HepG2 (cell line): ENCODE measurements around the gene TAF1C. TPM values are rescaled to one million over a fixed set of nuclear protein-coding genes. Genes with fewer than 3 reads are reported as not detected.

ENCODE experiments used
- ATAC-seq: fragments of 200-7000 bp; cut with Tn5 transposase; 3 replicates; pipeline ENCODE4 v1.9.1; 2020; ENCODE audit warnings: mild to moderate bottlenecking, moderate library complexity
- BruUV-seq: library from RNA; stranded (reverse); fragments of 400-500 nt; replicated peaks from 2 replicates; lab custom pipeline; 2021; lab: Mats Ljungman, UMichigan
- CTCF ChIA-PET: fragments of 300-600 bp; formaldehyde crosslinking; extraction: SDS; loops from one replicate; lab custom pipeline; 2021; ENCODE audit warnings: low total read pairs, inconsistent platforms, low intra/inter-chr PET ratio; lab: Yijun Ruan, JAX
- POLR2A ChIA-PET: fragments of 350-600 bp; sonication (Branson Sonifier 250); formaldehyde crosslinking; loops from one replicate; lab custom pipeline; 2020; ENCODE audit warnings: antibody characterized with exemption, inconsistent platforms; lab: Yijun Ruan, JAX
- DNase-seq: peaks from one replicate; pipeline ENCODE4 v3.0.0-alpha.2; 2015; ENCODE audit warnings: low spot score
- FAIRE-seq: peaks from 3 replicates; lab custom pipeline; 2011; peaks lifted over from hg19 to GRCh38; lab: Jason Lieb, UNC
- H2AFZ ChIP-seq: one replicate; pipeline ENCODE4 v1.6.1; 2011; ENCODE audit warnings: low read length, inconsistent platforms
- H3K27ac ChIP-seq: fragments of 300-600 bp; 3 replicates; pipeline ENCODE4 v1.8.0; 2011; ENCODE audit warnings: mixed run types, mild to moderate bottlenecking, mixed read lengths, low read length, inconsistent platforms; ENCODE audit not compliant: insufficient read depth; ENCODE audit errors: extremely low read length
- H3K27me3 ChIP-seq, 2 experiments: fragments of 200-600 bp in 1 of 2; 2 replicates in 1 of 2; 3 replicates in 1 of 2; pipeline versions ENCODE4 v1.6.0 to v1.8.0; 2011; ENCODE audit warnings: low read length in 2 of 2, mild to moderate bottlenecking in 2 of 2, moderate library complexity in 2 of 2, inconsistent platforms in 1 of 2; ENCODE audit not compliant: insufficient read depth in 2 of 2, control insufficient read depth in 1 of 2
- H3K36me3 ChIP-seq, 2 experiments: fragments of 200-600 bp in 1 of 2; replicated peaks in 1 of 2; 2 replicates in 1 of 2; 3 replicates in 1 of 2; pipeline versions ENCODE4 v1.5.1 to v1.8.0; 2011; ENCODE audit warnings: low read length in 2 of 2, inconsistent platforms in 1 of 2; ENCODE audit not compliant: insufficient read depth in 2 of 2, control insufficient read depth in 1 of 2
- H3K4me1 ChIP-seq: 2 replicates; pipeline ENCODE4 v1.5.1; 2012; ENCODE audit warnings: low read length, inconsistent platforms; ENCODE audit not compliant: insufficient read depth
- H3K4me2 ChIP-seq: 2 replicates; pipeline ENCODE4 v1.6.0; 2011; ENCODE audit warnings: low read depth, low read length, inconsistent platforms
- H3K4me3 ChIP-seq, 3 experiments: fragments of 200-600 bp in 1 of 3; sonication (generic), shearing (Covaris generic) in 1 of 3; replicated peaks in 1 of 3; 2 replicates each; pipeline ENCODE4 v1.5.1; 2011 to 2016; ENCODE audit warnings: low read length in 3 of 3, inconsistent platforms in 2 of 3, low read depth in 2 of 3, mild to moderate bottlenecking in 2 of 3, control low read depth in 1 of 3, mixed read lengths in 1 of 3; ENCODE audit not compliant: insufficient read depth in 1 of 3
- H3K79me2 ChIP-seq: one replicate; pipeline ENCODE4 v1.6.1; 2011; ENCODE audit warnings: low read length, inconsistent platforms; ENCODE audit not compliant: insufficient read depth
- H3K9ac ChIP-seq: 2 replicates; pipeline ENCODE4 v1.6.0; 2011; ENCODE audit warnings: mild to moderate bottlenecking, low read depth, low read length, inconsistent platforms; ENCODE audit not compliant: insufficient read depth
- H3K9me3 ChIP-seq: 2 replicates; pipeline ENCODE4 v1.5.1; 2012; ENCODE audit warnings: mild to moderate bottlenecking, low read length
- H4K20me1 ChIP-seq: 2 replicates; pipeline ENCODE4 v1.6.0; 2011; ENCODE audit warnings: inconsistent platforms, mild to moderate bottlenecking, low read length, moderate library complexity; ENCODE audit not compliant: insufficient read depth
- ATM ChIP-seq: fragments of 450-650 bp; IDR thresholded peaks from 2 replicates; pipeline ENCODE4 v1.7.1; 2017; ENCODE audit warnings: mild to moderate bottlenecking, borderline replicate concordance
- CHD4 ChIP-seq: fragments of 200-600 bp; sonication (generic); IDR thresholded peaks from 2 replicates; pipeline ENCODE4 v1.7.0; 2017; ENCODE audit warnings: mild to moderate bottlenecking, low read length, borderline replicate concordance
- EEA1 ChIP-seq: sonication (generic); formaldehyde crosslinking; IDR thresholded peaks from 2 replicates; pipeline ENCODE4 v1.5.1; 2020; ENCODE audit warnings: mild to moderate bottlenecking, missing genetic modification reagents, borderline replicate concordance
- GABPB1 ChIP-seq: IDR thresholded peaks from 2 replicates; pipeline ENCODE4 v1.6.1; 2016; ENCODE audit warnings: mild to moderate bottlenecking, missing genetic modification reagents, moderate library complexity, missing compliant biosample characterization
- HNRNPK ChIP-seq: fragments of 200-400 bp; formaldehyde crosslinking; IDR thresholded peaks from 2 replicates; pipeline ENCODE4 v1.6.1; 2018; ENCODE audit warnings: low read length, low read depth, moderate library complexity, mild to moderate bottlenecking; ENCODE audit not compliant: poor library complexity, severe bottlenecking
- MATR3 ChIP-seq: sonication (generic); formaldehyde crosslinking; IDR thresholded peaks from 2 replicates; pipeline ENCODE4 v1.4.0; 2020; ENCODE audit warnings: missing genetic modification reagents
- MYPOP ChIP-seq: sonication (generic); formaldehyde crosslinking; IDR thresholded peaks from 2 replicates; pipeline ENCODE4 v1.8.1; 2023; ENCODE audit warnings: mild to moderate bottlenecking, moderate library complexity, missing genetic modification reagents
- NFE2L1 ChIP-seq: sonication (generic); formaldehyde crosslinking; IDR thresholded peaks from 2 replicates; pipeline ENCODE4 v1.4.0; 2020; ENCODE audit warnings: missing genetic modification reagents, mild to moderate bottlenecking, borderline replicate concordance
- PAXIP1 ChIP-seq: sonication (generic); formaldehyde crosslinking; conservative IDR thresholded peaks from 2 replicates; pipeline ENCODE4 v1.4.0; 2020; ENCODE audit warnings: mild to moderate bottlenecking, missing genetic modification reagents, moderate library complexity
- POGZ ChIP-seq: sonication (generic); formaldehyde crosslinking; IDR thresholded peaks from 2 replicates; pipeline ENCODE4 v1.4.0; 2020; ENCODE audit warnings: mild to moderate bottlenecking, missing genetic modification reagents
- SKIL ChIP-seq: sonication (generic); formaldehyde crosslinking; IDR thresholded peaks from 2 replicates; pipeline ENCODE4 v1.8.0; 2022; ENCODE audit warnings: missing genetic modification reagents, mild to moderate bottlenecking, moderate library complexity, borderline replicate concordance
- SNAI1 ChIP-seq: sonication (generic); formaldehyde crosslinking; IDR thresholded peaks from 2 replicates; pipeline ENCODE4 v1.5.0; 2020; ENCODE audit warnings: mild to moderate bottlenecking, missing genetic modification reagents, borderline replicate concordance
- SP140L ChIP-seq: sonication (generic); formaldehyde crosslinking; IDR thresholded peaks from 2 replicates; pipeline ENCODE4 v1.4.0; 2020; ENCODE audit warnings: missing genetic modification reagents, borderline replicate concordance
- ZFP36L2 ChIP-seq: sonication (generic); formaldehyde crosslinking; IDR thresholded peaks from 2 replicates; pipeline ENCODE4 v1.4.0; 2020; ENCODE audit warnings: missing genetic modification reagents
- ZNF232 ChIP-seq: sonication (generic); formaldehyde crosslinking; IDR thresholded peaks from 2 replicates; pipeline ENCODE4 v1.4.0; 2020; ENCODE audit warnings: missing genetic modification reagents, borderline replicate concordance
- ZNF333 ChIP-seq: sonication (generic); formaldehyde crosslinking; IDR thresholded peaks from 2 replicates; pipeline ENCODE4 v1.4.0; 2020; ENCODE audit warnings: mild to moderate bottlenecking, missing genetic modification reagents, borderline replicate concordance
- WGBS: methylation state at CpG from one replicate; pipeline ENCODE4 v1.1.6; 2017; ENCODE audit warnings: low lambda C conversion rate; 5-methylcytosine and 5-hydroxymethylcytosine counted together
- in situ Hi-C: cut with HindIII; loops from 2 replicates; pipeline ENCODE4 v1.10.0; 2017; ENCODE audit warnings: low pct_unique_long_range_greater_than_20kb; ENCODE audit not compliant: extremely low pct_ligation_motif_present
- intact Hi-C: fragments of 100-400 bp; cut with micrococcal nuclease; formaldehyde crosslinking; loops from one replicate; pipeline ENCODE4 v1.10.0; 2022; ENCODE audit not compliant: unreplicated experiment
- polyA plus RNA-seq, 8 experiments: library from polyadenylated mRNA; depleted of rRNA in 3 of 8; stranded (reverse) in 7 of 8; unstranded in 1 of 8; fragments of >200 nt; fragmentation: Illumina TruSeq in 4 of 8; extraction: Trizol in 4 of 8; gene quantifications; 2 replicates each; pipeline versions ENCODE4 v1.2.1 to v1.2.3, GENCODE V29; 2011 to 2016; ENCODE audit warnings: low read depth in 4 of 8, missing spikeins in 1 of 8, mixed read lengths in 1 of 8; ENCODE audit not compliant: insufficient read depth in 1 of 8
- total RNA-seq, 5 experiments: library from RNA; depleted of rRNA; stranded (reverse); fragments of >200 nt; fragmentation: Illumina TruSeq; extraction: Trizol; gene quantifications; 2 replicates each; pipeline ENCODE4 v1.2.3, GENCODE V29; 2016; ENCODE audit warnings: low read depth in 1 of 5

The TAF1C gene
- total and polyA plus RNA-seq, 2 of the 13 experiments (the other 11 are each of a cell fraction or from before 2014, with no cell fraction given): 15.6 to 20.8 TPM

DNA sequence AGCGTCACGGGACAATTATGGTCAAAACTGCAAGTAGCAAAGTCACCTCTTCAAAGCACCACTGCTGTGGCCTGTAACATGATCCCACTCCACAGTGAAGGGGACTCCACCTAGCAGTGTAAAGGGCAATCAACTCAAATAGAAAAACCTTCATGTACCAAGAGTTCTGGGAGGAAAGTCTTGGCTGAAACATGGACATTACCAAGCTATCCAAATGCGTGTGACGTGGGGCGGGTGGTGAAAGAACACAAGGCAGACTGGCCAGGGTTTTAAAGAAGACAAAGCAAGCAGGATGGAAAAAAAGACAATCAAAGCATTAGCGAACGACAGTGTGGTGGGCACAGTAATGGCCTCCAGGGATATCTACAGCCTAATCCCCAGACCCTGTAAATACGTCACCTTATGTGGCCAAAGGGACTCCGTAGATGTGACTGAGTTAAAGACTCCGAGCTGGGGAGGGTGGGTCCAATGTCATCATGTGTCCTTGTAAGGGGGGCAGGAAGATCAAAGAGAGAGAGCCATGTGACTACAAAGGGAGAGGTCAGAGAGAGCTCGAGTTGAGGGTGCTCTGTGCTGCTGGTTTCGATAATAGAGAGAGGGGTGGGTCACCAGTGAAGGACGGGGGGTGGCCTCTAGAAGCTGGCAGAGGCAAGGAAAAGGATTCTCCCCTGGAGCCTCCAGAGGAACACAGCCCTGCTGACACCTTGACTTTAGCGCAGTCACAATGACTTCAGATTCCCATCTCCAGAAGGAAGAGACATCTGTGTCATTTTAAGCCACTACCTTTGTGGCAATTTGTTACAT, 47.8 kb downstream of the TAF1C start:
- in situ Hi-C loops: no loop called here
- peak; percentile 97 for DNase-seq
- Histone ChIP-seq H3K9ac (peak overlapping the region; percentile 91), H2AFZ (peak overlapping the region; percentile 24), H3K4me3 (peak overlapping the region; percentile 57 to 68 (median 59)), H3K4me2 (peak overlapping the region; percentile 93), H3K4me1 (peaks cover 83% of the 10 kb centered on the region), H3K36me3 (no peaks in the 10 kb centered on the region), H3K79me2 (peaks cover 66% of the 10 kb centered on the region), H3K27ac (peak overlapping the region; percentile 98), H4K20me1 (peaks cover 3% of the 10 kb centered on the region; the same call in 1 of the 2 replicates), H3K9me3 (no peaks in the 10 kb centered on the region), H3K27me3 (no peaks in the 10 kb centered on the region)
- peak; percentile 97 for FAIRE-seq
- BruUV-seq: no TSS peak
- ChIA-PET CTCF (interaction anchor here (1.3 kb wide), 1 partner anchor 55 kb away, joined by 4 read pairs; no protein-coding TSS in a partner anchor), POLR2A (interaction anchor here (0.9 to 8.6 kb wide), 17 partner anchors 10 to 125 kb away, joined by 3 to 142 read pairs (median 4); partner anchors contain the start of genes MBTPS1 and TAF1C)
- WGBS: 5% methylated on average over 14 of the region's 14 CpGs
- peak; percentile 88 for ATAC-seq
- intact Hi-C loops: no loop called here
- peak; percentile 90 for TF ChIP-seq PAXIP1 (CRISPR knock-in tag)
- TF ChIP-seq GABPB1 (CRISPR knock-in tag): peak; percentile 29; the same call in 1 of the 2 replicates
- 0 out of 2 replicates have a peak, but pooled peaks have one; percentile 38 for TF ChIP-seq NFE2L1 (CRISPR knock-in tag)
- TF ChIP-seq CHD4: no peak
- no peak for TF ChIP-seq SNAI1 (CRISPR knock-in tag)
- peak; percentile 45; the same call in 1 of the 2 replicates for TF ChIP-seq POGZ (CRISPR knock-in tag)
- no peak for TF ChIP-seq SKIL (CRISPR knock-in tag)
- TF ChIP-seq ZNF232 (CRISPR knock-in tag): peak; percentile 30; the same call in 1 of the 2 replicates
- TF ChIP-seq SP140L (CRISPR knock-in tag): no peak
- TF ChIP-seq ATM: no peak
- no peak for TF ChIP-seq HNRNPK
- TF ChIP-seq MYPOP (CRISPR knock-in tag): peak; percentile 42; the same call in 1 of the 2 replicates
- no peak for TF ChIP-seq ZFP36L2
- no peak for TF ChIP-seq EEA1 (CRISPR knock-in tag)
- TF ChIP-seq MATR3: no peak
- no peak for TF ChIP-seq ZNF333
